Measurements from ENCODE around the gene DDB1. TPM values are rescaled to one million over a fixed set of nuclear protein-coding genes. Genes with fewer than 3 reads are reported as not detected.
A peak's percentile ranks its signal among the peaks of the same experiment; 100 is the strongest.

The DDB1 gene
- total RNA-seq, 4 donors from 2014 or later: 102 to 164 (median 118) TPM

DNA sequence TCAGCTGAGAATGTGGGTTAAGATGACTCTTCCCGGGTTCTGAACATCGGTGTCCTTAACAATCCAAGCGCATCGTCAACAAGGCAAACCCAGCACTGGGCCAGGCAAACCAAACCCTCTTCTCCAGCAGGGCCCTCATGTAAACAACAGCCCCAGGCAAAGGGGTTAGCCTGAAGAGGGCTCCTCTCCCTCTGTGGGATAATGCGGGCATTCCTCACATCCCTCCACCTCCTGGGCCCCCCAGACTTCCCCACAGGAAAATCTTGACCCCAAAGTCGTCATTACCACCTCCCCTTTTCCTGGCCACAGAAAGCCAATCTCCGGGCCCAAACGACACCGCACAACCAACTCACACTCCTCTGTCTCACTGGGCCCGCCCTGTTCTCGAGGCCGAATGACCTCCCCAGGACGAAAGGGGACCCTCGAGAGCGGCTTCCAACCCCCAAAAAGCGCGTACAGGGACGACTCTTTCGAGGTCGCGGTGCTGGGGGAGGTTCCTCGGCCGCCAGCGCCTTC, 566 bp downstream of the DDB1 start:
- Histone ChIP-seq H3K27ac (replicated peaks in 1 of 4) (peak overlapping the region; percentile 89 to 94 (median 91)), H3K4me1 (peaks cover 31 to 72% (median 44%) of the 10 kb centered on the region in 4 donors), H3K36me3 (peaks cover 23 to 28% (median 25%) of the 10 kb centered on the region in 4 donors), H3K27me3 (no peaks in the 10 kb centered on the region), H3K9me3 (no peaks in the 10 kb centered on the region), H3K4me3 (peak overlapping the region; percentile 87 to 99 (median 94))
- no peak for DNase-seq (ENCODE audit: extremely low spot score)
- intact Hi-C loops (cut with DNase I): no loop called here
- TF ChIP-seq POLR2A (IDR thresholded peaks at IDR 0.05; ENCODE audit: low read depth): no peak
- no peak for TF ChIP-seq POLR2AphosphoS5 (IDR thresholded peaks at IDR 0.05)
- no peak for TF ChIP-seq EP300 (IDR thresholded peaks at IDR 0.05)
- TF ChIP-seq CTCF (IDR thresholded peaks at IDR 0.05): no peak
- WGBS: 0% methylated on average over 16 of the region's 24 CpGs

DNA sequence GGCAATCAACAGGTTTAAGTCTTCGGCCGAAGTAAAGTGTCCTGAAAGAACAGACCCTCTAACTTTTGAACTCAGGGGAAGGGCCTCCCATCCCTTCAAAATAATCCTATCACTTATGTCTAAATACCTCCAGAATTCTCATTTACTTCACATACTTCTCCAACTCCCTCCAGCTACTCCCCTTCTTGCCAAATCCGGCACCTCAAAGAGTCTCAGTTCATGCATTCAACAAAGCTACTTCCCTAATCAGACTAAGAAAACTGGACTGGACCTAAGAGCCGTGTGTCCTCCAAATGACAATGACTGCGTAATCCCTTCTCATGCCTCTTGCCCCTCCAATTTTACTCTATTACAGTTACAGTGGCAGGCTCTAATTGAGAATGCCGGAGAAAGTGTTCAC, 1.3 kb downstream of the DDB1 start:
- TF ChIP-seq EP300 (IDR thresholded peaks at IDR 0.05) (no peak), POLR2AphosphoS5 (IDR thresholded peaks at IDR 0.05) (no peak), CTCF (IDR thresholded peaks at IDR 0.05) (no peak), POLR2A (IDR thresholded peaks at IDR 0.05; ENCODE audit: low read depth) (no peak)
- peaks cover 35 to 79% (median 44%) of the 10 kb centered on the region in 4 donors for H3K4me1 ChIP-seq
- H3K4me3 ChIP-seq: peak overlapping the region; percentile 87 to 99 (median 94)
- intact Hi-C loops (cut with DNase I): no loop called here
- H3K27ac ChIP-seq (replicated peaks in 1 of 4): peak overlapping the region in 1 of 4 donors; percentile 89
- H3K9me3 ChIP-seq: no peaks in the 10 kb centered on the region
- H3K36me3 ChIP-seq: peaks cover 30 to 34% (median 32%) of the 10 kb centered on the region in 4 donors
- 74% methylated on average over 6 of the region's 6 CpGs for WGBS
- no peaks in the 10 kb centered on the region for H3K27me3 ChIP-seq
- DNase-seq (ENCODE audit: extremely low spot score): no peak

- TF ChIP-seq EP300 (IDR thresholded peaks at IDR 0.05): no peak
- no peak for TF ChIP-seq CTCF (IDR thresholded peaks at IDR 0.05)
- TF ChIP-seq POLR2AphosphoS5 (IDR thresholded peaks at IDR 0.05): no peak
- no peak for TF ChIP-seq POLR2A (IDR thresholded peaks at IDR 0.05; ENCODE audit: low read depth)
- Histone ChIP-seq H3K4me3 (no peak overlapping the region), H3K4me1 (peaks cover 29 to 65% (median 39%) of the 10 kb centered on the region in 4 donors), H3K27me3 (no peaks in the 10 kb centered on the region), H3K36me3 (peaks cover 47 to 52% (median 50%) of the 10 kb centered on the region in 4 donors), H3K9me3 (no peaks in the 10 kb centered on the region), H3K27ac (replicated peaks in 1 of 4) (no peak overlapping the region)
- DNase-seq (ENCODE audit: extremely low spot score): no peak
- WGBS: 91% methylated on average over 4 of the region's 4 CpGs
- intact Hi-C loops (cut with DNase I): no loop called here
Observed at GRCh38 chr11:61329871-61330270, 3.0 kb downstream of the DDB1 start.

- intact Hi-C loops (cut with DNase I): no loop called here
- TF ChIP-seq CTCF (IDR thresholded peaks at IDR 0.05): no peak
- TF ChIP-seq POLR2AphosphoS5 (IDR thresholded peaks at IDR 0.05): no peak
- TF ChIP-seq EP300 (IDR thresholded peaks at IDR 0.05): no peak
- no peak for TF ChIP-seq POLR2A (IDR thresholded peaks at IDR 0.05; ENCODE audit: low read depth)
- DNase-seq (ENCODE audit: extremely low spot score): no peak
- Histone ChIP-seq H3K4me3 (no peak overlapping the region), H3K27ac (replicated peaks in 1 of 4) (no peak overlapping the region), H3K27me3 (no peaks in the 10 kb centered on the region), H3K4me1 (peaks cover 23 to 53% (median 34%) of the 10 kb centered on the region in 4 donors), H3K9me3 (no peaks in the 10 kb centered on the region), H3K36me3 (peaks cover 63 to 67% (median 65%) of the 10 kb centered on the region in 4 donors)
- 85% methylated on average over 9 of the region's 9 CpGs for WGBS
Observed at GRCh38 chr11:61328351-61328750, 4.6 kb downstream of the DDB1 start.

GRCh38 chr11:61327669-61328071, 5.2 kb downstream of the DDB1 start:
- intact Hi-C loops (cut with DNase I): no loop called here
- peaks cover 23 to 53% (median 34%) of the 10 kb centered on the region in 4 donors for H3K4me1 ChIP-seq

More at GRCh38 chr11:61327669-61328071, 5.2 kb downstream of the DDB1 start:
- no peak for TF ChIP-seq CTCF (IDR thresholded peaks at IDR 0.05)
- no peak for DNase-seq (ENCODE audit: extremely low spot score)
- Histone ChIP-seq H3K36me3 (peaks cover 69 to 74% (median 72%) of the 10 kb centered on the region in 4 donors), H3K27me3 (no peaks in the 10 kb centered on the region), H3K27ac (replicated peaks in 1 of 4) (no peak overlapping the region), H3K9me3 (no peaks in the 10 kb centered on the region), H3K4me3 (no peak overlapping the region)

All from esophagus muscularis mucosa (tissue), 4 donors.